Coronary artery (tissue), 2 donors: ENCODE data around the gene COMTD1.

Experiments
- DNase-seq: peaks from one replicate; pipeline ENCODE4 v3.0.0-alpha.2; 2017; ENCODE audit warnings: low spot score
- H3K27ac ChIP-seq, 2 donors: fragments of 200-600 bp; sonication (generic); one replicate each; pipeline ENCODE4 v1.5.1; 2016 to 2019
- H3K4me3 ChIP-seq: fragments of 200-600 bp; sonication (generic); 2 replicates; pipeline ENCODE4 v1.5.1; 2016; ENCODE audit warnings: mild to moderate bottlenecking, moderate library complexity
- CTCF ChIP-seq: fragments of 200-600 bp; sonication (generic); IDR thresholded peaks from one replicate; pipeline ENCODE4 v1.5.1; 2019; ENCODE audit warnings: antibody characterized with exemption

The COMTD1 gene

DNA sequence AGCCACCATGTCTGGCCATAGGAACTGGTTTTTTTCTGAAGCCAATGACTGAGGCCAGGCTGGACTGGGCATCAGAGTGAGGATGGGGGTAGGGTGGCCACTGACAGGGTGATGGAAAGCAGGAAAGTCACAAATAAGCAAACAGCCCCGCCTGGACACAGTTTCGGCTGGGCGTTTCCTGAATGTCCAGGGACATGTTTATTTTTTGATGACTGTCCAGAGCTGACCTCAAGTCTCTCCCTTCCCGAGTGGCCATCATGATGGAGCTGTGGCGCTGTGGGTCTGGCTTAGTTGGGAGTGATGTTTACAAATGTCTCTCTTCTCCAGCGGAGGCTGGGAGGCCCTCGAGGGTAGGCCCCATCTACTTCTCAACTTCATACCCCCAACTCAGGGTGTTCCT, 37.1 kb upstream of the COMTD1 start:
- TF ChIP-seq CTCF = no peak
- Histone ChIP-seq H3K4me3 (no peak overlapping the region), H3K27ac (no peak overlapping the region)
- no peak for DNase-seq

DNA sequence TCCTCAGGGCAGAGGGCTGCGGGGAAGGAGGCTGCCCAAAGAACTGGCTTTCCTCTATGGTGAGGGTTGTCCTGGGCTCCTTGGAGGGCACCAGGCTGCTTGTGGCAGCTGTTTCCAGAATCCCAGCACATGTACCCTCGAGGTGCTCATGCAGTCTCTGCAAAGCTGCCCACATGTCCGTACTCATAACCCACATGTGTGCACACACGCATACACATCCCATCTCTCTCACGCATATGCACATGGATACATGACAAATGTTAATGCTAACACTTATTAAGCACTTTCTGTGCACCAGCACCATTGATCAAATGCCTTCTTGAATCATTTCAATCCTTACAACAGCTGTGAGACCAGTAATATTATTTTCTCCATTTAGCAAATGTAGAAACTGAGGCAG, 36.3 kb upstream of the COMTD1 start:
- no peak for DNase-seq
- TF ChIP-seq CTCF = no peak
- Histone ChIP-seq H3K4me3 (no peak overlapping the region), H3K27ac (no peak overlapping the region)

- no peak for TF ChIP-seq CTCF
- no peak overlapping the region for H3K27ac ChIP-seq
- no peak for DNase-seq
- H3K4me3 ChIP-seq = no peak overlapping the region
These were observed 33.8 kb upstream of the COMTD1 start for GRCh38 chr10:75269605-75270004.

GRCh38 chr10:75266945-75267344, 31.2 kb upstream of the COMTD1 start:
- Histone ChIP-seq H3K4me3 (no peak overlapping the region), H3K27ac (no peak overlapping the region)
- no peak for TF ChIP-seq CTCF
- DNase-seq = no peak

DNA sequence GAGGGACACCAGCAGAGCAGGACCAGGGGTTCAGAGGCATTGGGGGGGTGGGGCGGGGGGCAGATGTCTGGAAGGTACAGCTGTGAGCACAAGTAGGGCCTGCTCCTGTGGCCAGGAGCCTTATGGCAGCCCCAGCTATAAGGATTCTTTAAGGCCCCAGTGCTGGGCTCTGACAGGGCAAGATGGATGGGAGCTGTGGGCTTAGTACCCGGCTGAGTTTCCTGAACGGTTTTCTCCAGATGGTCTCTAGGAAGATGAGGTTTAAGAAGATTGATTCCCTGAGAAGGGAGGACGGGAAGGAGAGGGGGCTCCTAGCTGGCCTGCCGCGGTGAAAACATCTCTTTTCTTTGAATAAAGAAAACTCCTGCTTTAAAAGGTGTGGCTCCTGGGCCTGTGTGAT, 30.1 kb upstream of the COMTD1 start:
- no peak overlapping the region for H3K4me3 ChIP-seq
- H3K27ac ChIP-seq = no peak overlapping the region
- no peak for TF ChIP-seq CTCF
- DNase-seq = no peak

- H3K4me3 ChIP-seq = no peak overlapping the region
- no peak for TF ChIP-seq CTCF
- no peak overlapping the region for H3K27ac ChIP-seq
- DNase-seq = no peak
These were observed 28.0 kb upstream of the COMTD1 start for GRCh38 chr10:75263806-75264205.

GRCh38 chr10:75261813-75262705, 26.3 kb upstream of the COMTD1 start:
- Histone ChIP-seq H3K27ac (no peak overlapping the region), H3K4me3 (no peak overlapping the region)
- TF ChIP-seq CTCF = no peak
- no peak for DNase-seq
